Measurements from ENCODE around the gene SAMD8. TPM values are rescaled to one million over a fixed set of nuclear protein-coding genes. Genes with fewer than 3 reads are reported as not detected.
"Not testable (repeated sequence)": the region's sequence is repeated elsewhere in the genome, so short reads cannot be mapped to it uniquely, and the experiment has no call there.

SAMD8 gene
- total and polyA plus RNA-seq, 2 experiments from 2014 or later, result 10.7 to 29.2 TPM

- DNase-seq (ENCODE audit: low spot score), result no peak
- TF ChIP-seq EZH2 (IDR thresholded peaks at IDR 0.05; ENCODE audit: borderline replicate concordance), result no peak
- no peak for TF ChIP-seq CTCF (IDR thresholded peaks at IDR 0.05; ENCODE audit: poor library complexity)
- no peak for TF ChIP-seq EZH2phosphoT487 (IDR thresholded peaks at IDR 0.05; ENCODE audit: low read depth, severe bottlenecking, unreplicated experiment)
- peaks cover 4% of the 10 kb centered on the region for H3K4me1 ChIP-seq (ENCODE audit: insufficient read depth)
- H2AFZ ChIP-seq, result no peak overlapping the region
- no peaks in the 10 kb centered on the region for H3K9me2 ChIP-seq (replicated peaks; ENCODE audit: insufficient read depth)
- no peak overlapping the region for H3K4me3 ChIP-seq
- H3K27ac ChIP-seq, result no peak overlapping the region
- peaks cover 1% of the 10 kb centered on the region for H3K79me2 ChIP-seq
- no peaks in the 10 kb centered on the region for H3K27me3 ChIP-seq
- no peaks in the 10 kb centered on the region for H3K36me3 ChIP-seq (replicated peaks; ENCODE audit: insufficient read depth, low read depth)
- no peak overlapping the region for H3K4me2 ChIP-seq
- H4K20me1 ChIP-seq (ENCODE audit: insufficient read depth, poor library complexity, severe bottlenecking), result no peaks in the 10 kb centered on the region
- WGBS (ENCODE audit: low lambda C conversion rate, missing lambda C conversion rate), result 85% methylated on average over 2 of the region's 2 CpGs
- no peaks in the 10 kb centered on the region for H3K9me3 ChIP-seq (ENCODE audit: low read depth)
Measured at GRCh38 chr10:75205908-75206307, 94.5 kb downstream of the SAMD8 start.

- H3K27ac ChIP-seq; H3K79me2 ChIP-seq; H3K4me2 ChIP-seq; H3K27me3 ChIP-seq; H4K20me1 ChIP-seq (ENCODE audit: insufficient read depth, poor library complexity, severe bottlenecking); H3K4me1 ChIP-seq (ENCODE audit: insufficient read depth); H2AFZ ChIP-seq; H3K9me2 ChIP-seq (replicated peaks; ENCODE audit: insufficient read depth); H3K4me3 ChIP-seq; H3K36me3 ChIP-seq (replicated peaks; ENCODE audit: insufficient read depth, low read depth); H3K9me3 ChIP-seq (ENCODE audit: low read depth); DNase-seq (ENCODE audit: low spot score): not testable (repeated sequence)
- 81% methylated on average over 14 of the region's 14 CpGs for WGBS (ENCODE audit: low lambda C conversion rate, missing lambda C conversion rate)
Measured at GRCh38 chr10:75206638-75207037, 95.2 kb downstream of the SAMD8 start.

GRCh38 chr10:75207079-75207856, 95.8 kb downstream of the SAMD8 start:
- H2AFZ ChIP-seq, result no peak overlapping the region
- H3K4me1 ChIP-seq (ENCODE audit: insufficient read depth), result peaks cover 11% of the 10 kb centered on the region
- no peaks in the 10 kb centered on the region for H3K9me2 ChIP-seq (replicated peaks; ENCODE audit: insufficient read depth)
- H3K27me3 ChIP-seq, result no peaks in the 10 kb centered on the region
- WGBS (ENCODE audit: low lambda C conversion rate, missing lambda C conversion rate), result 72% methylated on average over 13 of the region's 13 CpGs
- no peak for TF ChIP-seq EZH2 (IDR thresholded peaks at IDR 0.05; ENCODE audit: borderline replicate concordance)
- no peak for TF ChIP-seq EZH2phosphoT487 (IDR thresholded peaks at IDR 0.05; ENCODE audit: low read depth, severe bottlenecking, unreplicated experiment)
- no peak for TF ChIP-seq CTCF (IDR thresholded peaks at IDR 0.05; ENCODE audit: poor library complexity)
- H3K79me2 ChIP-seq, result peaks cover 15% of the 10 kb centered on the region
- H3K4me3 ChIP-seq, result no peak overlapping the region
- H3K9me3 ChIP-seq (ENCODE audit: low read depth), result no peaks in the 10 kb centered on the region
- H3K36me3 ChIP-seq (replicated peaks; ENCODE audit: insufficient read depth, low read depth), result no peaks in the 10 kb centered on the region
- no peak for DNase-seq (ENCODE audit: low spot score)
- peaks cover 9% of the 10 kb centered on the region for H4K20me1 ChIP-seq (ENCODE audit: insufficient read depth, poor library complexity, severe bottlenecking)
- no peak overlapping the region for H3K4me2 ChIP-seq
- H3K27ac ChIP-seq, result peak overlapping the region; percentile 100

GRCh38 chr10:75207857-75208144, 96.3 kb downstream of the SAMD8 start:
- H3K9me3 ChIP-seq (ENCODE audit: low read depth), result no peaks in the 10 kb centered on the region
- TF ChIP-seq CTCF (IDR thresholded peaks at IDR 0.05; ENCODE audit: poor library complexity), result no peak
- TF ChIP-seq EZH2 (IDR thresholded peaks at IDR 0.05; ENCODE audit: borderline replicate concordance), result no peak
- TF ChIP-seq EZH2phosphoT487 (IDR thresholded peaks at IDR 0.05; ENCODE audit: low read depth, severe bottlenecking, unreplicated experiment), result no peak
- peaks cover 20% of the 10 kb centered on the region for H3K79me2 ChIP-seq
- H2AFZ ChIP-seq, result no peak overlapping the region
- no peak overlapping the region for H3K4me2 ChIP-seq
- no peak overlapping the region for H3K4me3 ChIP-seq
- DNase-seq (ENCODE audit: low spot score), result peak; percentile 35
- H3K27ac ChIP-seq, result peak overlapping the region; percentile 100
- 78% methylated on average over 1 of the region's 1 CpG for WGBS (ENCODE audit: low lambda C conversion rate, missing lambda C conversion rate)
- no peaks in the 10 kb centered on the region for H3K27me3 ChIP-seq
- no peaks in the 10 kb centered on the region for H3K36me3 ChIP-seq (replicated peaks; ENCODE audit: insufficient read depth, low read depth)
- H3K9me2 ChIP-seq (replicated peaks; ENCODE audit: insufficient read depth), result no peaks in the 10 kb centered on the region
- H4K20me1 ChIP-seq (ENCODE audit: insufficient read depth, poor library complexity, severe bottlenecking), result peaks cover 14% of the 10 kb centered on the region
- peaks cover 16% of the 10 kb centered on the region for H3K4me1 ChIP-seq (ENCODE audit: insufficient read depth)
